KG1 (cell line): ENCODE data around the gene AZIN2.
"Not testable (repeated sequence)": the region's sequence is repeated elsewhere in the genome, so short reads cannot be mapped to it uniquely, and the experiment has no call there.

Experiments used
- DNase-seq: peaks from one replicate; lab custom pipeline; 2025; lab: John Stamatoyannopoulos, UW

The AZIN2 gene

DNA sequence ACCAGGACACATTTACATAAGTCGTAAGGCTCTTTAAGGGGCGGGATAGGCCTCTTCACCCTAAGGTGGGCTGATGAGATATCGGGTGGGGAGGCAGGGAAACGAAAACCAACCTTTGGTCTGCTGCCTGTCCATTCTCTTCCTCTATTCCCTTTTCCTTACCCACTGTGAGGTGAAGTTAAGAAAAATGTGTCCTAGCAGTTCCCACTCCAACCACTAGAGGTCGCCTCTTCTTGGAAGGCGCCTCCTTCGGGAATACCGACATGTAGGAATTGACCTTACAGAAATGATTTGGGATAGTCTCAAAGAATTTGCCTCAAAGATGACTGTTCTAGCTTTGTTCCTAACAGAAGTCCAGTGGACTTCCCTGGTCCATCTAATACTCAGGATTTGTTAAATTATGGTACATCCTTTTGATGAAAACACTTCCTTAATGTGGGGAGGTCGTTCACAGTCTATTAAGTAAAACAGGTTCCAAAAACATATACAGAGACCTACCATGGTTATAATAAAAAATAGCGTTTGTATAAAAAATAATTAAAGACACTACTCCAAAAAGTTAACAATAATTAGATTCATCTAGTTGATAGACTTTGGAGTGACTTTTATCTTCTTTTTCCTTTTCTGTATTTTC lies 14.1 kb downstream of the AZIN2 start:
- no peak for DNase-seq

- no peak for DNase-seq
Observed at GRCh38 chr1:33096363-33097005, 15.5 kb downstream of the AZIN2 start.

- no peak for DNase-seq
Observed at GRCh38 chr1:33097137-33097611, 16.2 kb downstream of the AZIN2 start.

- DNase-seq: no peak
Observed at GRCh38 chr1:33097762-33098161, 16.8 kb downstream of the AZIN2 start.

DNA sequence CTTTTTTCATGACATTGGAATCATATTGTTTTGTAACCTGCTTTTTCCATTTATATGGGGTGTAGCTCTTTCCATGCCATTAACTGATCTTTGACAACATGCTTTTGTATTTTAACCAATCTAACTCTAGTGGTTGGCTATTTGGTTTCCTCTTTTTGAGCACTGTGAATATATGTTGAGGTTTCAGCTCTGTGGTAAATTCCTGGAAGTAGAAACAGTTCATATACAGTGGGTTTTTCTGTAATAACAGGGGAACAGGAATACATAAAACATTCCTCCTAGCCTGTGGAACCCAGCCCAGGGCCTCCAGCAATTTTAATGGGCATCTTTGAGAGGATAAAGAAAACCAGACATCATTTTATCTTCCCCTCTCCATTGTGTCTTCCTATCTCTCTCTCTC lies 17.4 kb downstream of the AZIN2 start:
- DNase-seq: peak; percentile 42

DNA sequence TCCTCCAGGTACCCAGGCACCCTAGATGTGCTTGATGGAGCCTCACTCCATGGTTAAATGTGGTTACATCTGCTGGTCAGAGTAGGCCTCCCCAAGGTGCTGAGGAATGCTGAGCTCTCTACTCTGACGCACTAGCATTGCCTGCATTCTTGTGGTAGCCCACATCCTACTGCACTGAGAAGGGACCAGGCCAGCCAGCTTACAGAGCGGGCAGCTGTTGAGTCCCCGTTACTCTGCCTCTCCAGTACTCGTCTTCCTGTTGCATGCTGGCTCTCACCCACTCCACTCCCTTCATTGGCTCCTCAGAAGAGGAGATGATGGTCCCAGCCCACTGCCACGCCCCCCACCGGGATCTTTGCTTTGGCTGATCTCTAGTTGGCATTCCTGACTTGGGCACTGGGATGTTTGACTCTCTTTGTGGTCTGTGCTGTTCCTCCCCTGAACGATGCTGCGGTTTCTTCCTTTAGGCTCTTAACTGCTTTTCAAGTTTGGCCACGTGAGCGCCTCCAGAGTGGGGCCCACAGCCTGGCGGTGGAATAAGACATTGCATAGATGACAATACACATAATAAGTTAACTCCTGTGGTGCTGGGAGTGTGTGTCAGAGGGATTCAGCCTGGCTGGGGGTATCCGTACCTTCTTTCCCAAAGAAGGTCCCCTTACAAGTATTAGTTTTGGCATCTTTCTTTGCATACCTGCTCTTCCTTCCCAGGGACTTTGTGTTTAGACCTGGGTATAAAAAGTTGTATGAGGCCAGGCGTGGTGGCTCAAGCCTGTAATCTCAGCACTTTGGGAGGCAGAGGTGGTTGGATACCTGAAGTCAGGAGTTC lies 18.6 kb downstream of the AZIN2 start:
- peak; percentile 83 for DNase-seq

GRCh38 chr1:33100119-33100415 lies 19.1 kb downstream of the AZIN2 start:
- not testable (repeated sequence) for DNase-seq

DNA sequence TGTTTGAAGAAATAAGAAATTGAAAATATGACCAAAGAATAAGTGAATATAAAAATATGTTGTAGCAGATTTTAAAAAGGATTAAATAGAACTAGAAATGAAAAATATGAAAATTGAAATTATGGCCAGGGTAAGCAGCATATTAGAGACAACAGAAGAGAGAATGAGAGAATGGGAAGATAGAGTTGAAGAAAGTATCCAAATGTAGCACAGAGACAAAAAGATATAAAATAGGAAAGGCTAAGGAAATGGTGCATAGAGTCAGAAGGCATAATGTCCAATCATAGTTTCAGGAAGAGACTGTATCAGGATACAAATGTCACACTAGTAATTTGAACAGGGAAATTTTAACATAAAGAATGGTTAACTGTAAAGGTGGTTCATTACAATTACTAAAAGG lies 29.5 kb downstream of the AZIN2 start:
- no peak for DNase-seq

- no peak for DNase-seq
Observed at GRCh38 chr1:33111965-33112364, 31.0 kb downstream of the AZIN2 start.

GRCh38 chr1:33117440-33118085 lies 36.6 kb downstream of the AZIN2 start:
- DNase-seq: no peak

DNA sequence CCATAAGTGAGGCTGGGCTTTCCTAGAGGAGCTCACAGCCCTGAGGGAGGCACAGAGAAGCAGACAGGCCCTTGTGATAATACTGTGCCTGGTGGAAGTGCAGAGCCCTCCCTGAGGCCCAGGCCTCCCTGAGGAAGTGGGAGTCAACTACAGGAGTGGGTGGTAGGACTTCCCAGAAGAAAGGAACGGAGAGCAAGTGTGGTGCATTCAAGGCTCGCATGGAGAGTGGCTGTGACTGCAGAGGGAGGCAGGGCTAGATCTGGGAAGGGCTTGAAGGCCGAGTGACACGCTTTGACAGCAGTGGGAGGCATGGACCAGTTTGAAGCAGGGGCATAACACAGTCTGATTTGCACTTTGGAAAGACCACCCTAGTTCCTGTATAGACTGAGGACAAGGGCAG lies 37.3 kb downstream of the AZIN2 start:
- DNase-seq: no peak

GRCh38 chr1:33119050-33119449 lies 38.1 kb downstream of the AZIN2 start:
- DNase-seq: no peak

- DNase-seq: no peak
Observed at GRCh38 chr1:33119532-33120217, 38.7 kb downstream of the AZIN2 start.

GRCh38 chr1:33120436-33121231 lies 39.7 kb downstream of the AZIN2 start:
- DNase-seq: no peak

GRCh38 chr1:33121728-33122127 lies 40.8 kb downstream of the AZIN2 start:
- no peak for DNase-seq

DNA sequence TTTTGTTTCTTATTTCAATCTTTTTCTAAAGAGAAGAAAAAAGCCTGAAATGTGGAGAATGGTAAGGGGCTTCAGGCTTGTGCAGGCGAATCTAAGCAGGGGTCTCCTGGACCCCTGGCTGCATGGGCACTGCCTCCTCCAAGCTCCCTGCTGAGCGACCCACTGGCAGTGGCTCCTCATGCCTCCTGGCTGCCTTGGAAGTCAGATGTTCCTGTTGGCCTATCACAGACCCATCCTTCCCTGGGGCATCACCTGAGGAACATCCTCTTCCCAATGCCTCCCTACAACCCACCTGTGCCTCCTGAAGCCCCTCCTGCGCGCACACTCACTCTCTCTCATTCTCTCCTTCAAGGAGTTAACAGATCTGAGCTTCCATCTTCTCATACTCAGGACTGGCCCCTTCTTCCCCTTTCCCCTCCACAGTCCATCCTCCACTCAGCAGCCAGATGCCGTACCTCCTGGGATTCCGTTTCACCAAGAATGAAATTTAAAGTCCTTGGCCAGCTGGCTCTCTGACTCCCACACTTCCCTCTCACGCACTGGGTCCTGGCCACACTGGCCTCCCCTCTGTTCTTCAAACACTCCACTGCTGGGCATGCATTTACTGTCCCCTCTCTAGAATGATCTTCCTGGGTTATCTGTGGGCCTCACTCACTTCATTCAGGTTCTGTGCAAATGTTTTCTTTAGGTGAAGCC lies 41.7 kb downstream of the AZIN2 start:
- no peak for DNase-seq

DNA sequence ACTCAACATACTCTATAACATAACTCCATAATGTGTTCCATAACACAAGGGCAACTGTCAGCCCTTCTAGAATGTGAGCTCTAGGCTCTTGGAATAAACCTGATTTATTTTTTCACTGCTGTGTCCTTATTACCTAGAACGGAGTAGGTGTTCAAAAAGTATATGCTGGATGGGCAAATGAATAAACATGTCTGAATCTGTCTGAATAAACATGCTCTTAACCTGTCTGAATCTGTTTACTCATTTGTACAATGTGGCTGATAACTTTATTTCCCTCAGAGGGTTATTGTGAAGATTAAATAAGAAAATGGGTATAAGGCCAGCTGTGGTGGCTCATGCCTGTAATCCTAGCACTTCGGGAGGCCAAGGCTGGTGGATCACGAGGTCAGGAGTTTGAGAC lies 42.3 kb downstream of the AZIN2 start:
- DNase-seq: no peak

- not testable (repeated sequence) for DNase-seq
Observed at GRCh38 chr1:33124647-33125046, 43.7 kb downstream of the AZIN2 start.

DNA sequence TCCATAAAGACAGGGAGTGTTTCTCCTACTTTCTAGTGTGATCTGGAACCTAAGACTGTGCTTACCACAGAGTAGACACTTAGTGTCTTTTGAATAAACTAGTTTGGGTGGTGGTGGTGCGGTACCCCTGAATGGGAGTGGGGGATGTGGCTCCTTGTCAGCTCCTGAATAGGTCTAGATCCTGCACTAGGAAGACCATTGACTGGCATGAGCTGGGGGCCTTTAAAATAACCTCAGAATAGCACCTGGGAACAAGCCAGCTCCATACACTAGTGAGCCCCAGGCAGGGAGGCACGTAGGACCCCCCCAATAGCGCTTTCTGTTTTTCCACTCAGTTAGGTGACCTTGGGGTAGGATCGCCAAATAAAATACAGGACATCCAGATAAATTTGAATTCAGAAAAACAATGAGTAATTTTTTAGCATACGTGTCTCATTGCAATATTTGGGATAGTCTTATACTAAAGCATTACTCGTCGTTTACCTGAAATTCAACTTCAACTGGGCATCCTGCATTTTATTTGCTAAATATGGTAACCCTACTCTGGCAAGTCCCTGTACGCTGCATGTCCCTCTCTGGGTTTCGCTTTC lies 45.6 kb downstream of the AZIN2 start:
- DNase-seq: no peak
